ENCODE measurements around the gene ANAPC4.
"Not testable (repeated sequence)": the region's sequence is repeated elsewhere in the genome, so short reads cannot be mapped to it uniquely, and the experiment has no call there.

ANAPC4 gene

DNA sequence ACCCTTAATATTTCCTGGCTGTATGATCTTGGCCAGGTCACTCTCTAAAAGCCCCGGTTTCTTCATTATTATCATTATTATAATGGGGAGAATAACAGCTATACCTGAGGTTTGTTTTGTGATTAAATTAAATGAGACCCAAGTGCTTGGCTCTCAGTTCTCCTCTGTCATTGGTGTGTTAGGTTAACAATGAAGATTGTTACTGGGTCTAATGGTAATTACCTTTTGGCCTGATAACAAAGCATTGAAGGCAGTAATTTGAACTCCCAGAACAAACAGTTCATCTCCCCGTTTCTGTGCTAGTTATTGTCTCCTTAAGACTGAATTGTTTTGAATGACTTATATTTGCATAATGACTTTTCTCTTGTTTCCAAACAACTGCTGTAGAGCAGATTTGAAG is 6.8 kb upstream of the ANAPC4 start:
- Mint-ChIP-seq H3K27ac (no peak overlapping the region), H3K4me3 (no peak overlapping the region), H3K27me3 (ENCODE audit: low read depth, poor library complexity) (peaks cover 3% of the 10 kb centered on the region), H3K36me3 (ENCODE audit: low read depth) (peaks cover 16% of the 10 kb centered on the region), H3K9me3 (no peaks in the 10 kb centered on the region), H3K4me1 (peaks cover 6% of the 10 kb centered on the region)
- TF ChIP-seq, protein P1, sequence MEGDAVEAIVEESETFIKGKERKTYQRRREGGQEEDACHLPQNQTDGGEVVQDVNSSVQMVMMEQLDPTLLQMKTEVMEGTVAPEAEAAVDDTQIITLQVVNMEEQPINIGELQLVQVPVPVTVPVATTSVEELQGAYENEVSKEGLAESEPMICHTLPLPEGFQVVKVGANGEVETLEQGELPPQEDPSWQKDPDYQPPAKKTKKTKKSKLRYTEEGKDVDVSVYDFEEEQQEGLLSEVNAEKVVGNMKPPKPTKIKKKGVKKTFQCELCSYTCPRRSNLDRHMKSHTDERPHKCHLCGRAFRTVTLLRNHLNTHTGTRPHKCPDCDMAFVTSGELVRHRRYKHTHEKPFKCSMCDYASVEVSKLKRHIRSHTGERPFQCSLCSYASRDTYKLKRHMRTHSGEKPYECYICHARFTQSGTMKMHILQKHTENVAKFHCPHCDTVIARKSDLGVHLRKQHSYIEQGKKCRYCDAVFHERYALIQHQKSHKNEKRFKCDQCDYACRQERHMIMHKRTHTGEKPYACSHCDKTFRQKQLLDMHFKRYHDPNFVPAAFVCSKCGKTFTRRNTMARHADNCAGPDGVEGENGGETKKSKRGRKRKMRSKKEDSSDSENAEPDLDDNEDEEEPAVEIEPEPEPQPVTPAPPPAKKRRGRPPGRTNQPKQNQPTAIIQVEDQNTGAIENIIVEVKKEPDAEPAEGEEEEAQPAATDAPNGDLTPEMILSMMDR (IDR thresholded peaks at IDR 0.05) = no peak
- DNase-seq = no peak

DNA sequence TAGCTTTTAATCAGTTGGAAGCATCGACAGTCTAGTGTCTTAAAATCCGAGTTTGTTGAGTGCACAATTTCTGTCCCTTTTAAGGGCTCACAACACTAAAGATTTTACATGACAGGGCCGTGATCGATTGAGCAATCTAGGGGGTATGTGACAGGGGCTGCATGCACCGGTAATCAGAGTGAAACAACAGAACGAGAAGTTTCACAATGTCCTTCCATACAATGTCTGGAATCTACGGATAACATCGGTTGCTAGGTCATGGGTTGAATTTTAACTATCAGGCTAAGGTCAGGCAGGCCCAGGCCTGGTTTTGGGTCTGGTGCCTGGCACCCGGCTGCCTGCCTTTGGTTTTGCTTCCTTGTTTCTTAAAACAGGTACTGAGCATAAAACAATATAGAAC is 4.5 kb upstream of the ANAPC4 start:
- not testable (repeated sequence) for H3K4me3 Mint-ChIP-seq; H3K4me1 Mint-ChIP-seq; H3K9me3 Mint-ChIP-seq; DNase-seq; H3K27me3 Mint-ChIP-seq (ENCODE audit: low read depth, poor library complexity); H3K27ac Mint-ChIP-seq
- peaks cover 15% of the 10 kb centered on the region for H3K36me3 Mint-ChIP-seq (ENCODE audit: low read depth)

DNA sequence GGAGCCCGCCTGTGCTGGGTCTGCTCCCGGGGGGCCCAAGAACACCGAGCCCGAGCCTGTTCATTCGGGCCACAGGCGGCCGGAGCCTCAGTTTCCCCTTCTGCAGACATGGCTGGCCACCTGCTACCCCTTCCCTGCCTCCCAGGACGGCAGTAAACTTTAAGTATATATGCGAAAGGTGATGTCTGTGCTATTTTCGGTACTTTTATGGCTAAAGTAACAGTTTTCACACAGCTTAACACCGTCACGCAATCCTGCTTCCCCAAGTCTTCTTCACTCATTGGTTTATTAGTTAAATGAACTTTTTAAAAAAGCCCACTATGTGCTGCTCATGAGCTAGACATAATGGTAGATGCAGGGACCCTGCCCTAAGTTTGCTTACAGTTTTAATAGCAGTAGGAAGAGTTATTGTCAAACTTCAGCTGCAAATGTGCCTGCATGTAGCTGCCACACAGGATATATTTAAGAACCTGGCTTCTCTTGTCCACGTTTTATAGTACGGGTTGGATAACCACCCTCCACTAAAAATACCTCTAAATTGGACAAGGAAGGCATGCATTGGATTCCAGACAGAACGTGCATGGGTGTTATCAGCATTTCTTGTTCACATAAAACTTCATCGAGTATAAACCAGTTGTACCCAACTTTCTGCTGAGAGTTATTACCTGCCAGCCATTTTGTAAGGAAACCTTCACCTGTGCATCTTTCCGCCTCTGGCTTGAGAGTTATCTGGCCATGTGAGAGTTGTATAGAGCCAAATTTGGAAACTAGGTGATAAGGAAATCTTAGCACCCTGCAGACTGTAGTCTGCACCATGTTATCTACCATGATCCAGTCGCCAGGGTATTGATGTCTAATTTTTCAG is 741 bp downstream of the ANAPC4 start:
- H3K4me1 Mint-ChIP-seq = peaks cover 14% of the 10 kb centered on the region
- DNase-seq = no peak
- no peaks in the 10 kb centered on the region for H3K9me3 Mint-ChIP-seq
- H3K4me3 Mint-ChIP-seq = no peak overlapping the region
- H3K27me3 Mint-ChIP-seq (ENCODE audit: low read depth, poor library complexity) = peaks cover 3% of the 10 kb centered on the region
- H3K27ac Mint-ChIP-seq = peak overlapping the region; percentile 36
- H3K36me3 Mint-ChIP-seq (ENCODE audit: low read depth) = peaks cover 22% of the 10 kb centered on the region
- TF ChIP-seq, protein P1 (IDR thresholded peaks at IDR 0.05) = no peak

DNA sequence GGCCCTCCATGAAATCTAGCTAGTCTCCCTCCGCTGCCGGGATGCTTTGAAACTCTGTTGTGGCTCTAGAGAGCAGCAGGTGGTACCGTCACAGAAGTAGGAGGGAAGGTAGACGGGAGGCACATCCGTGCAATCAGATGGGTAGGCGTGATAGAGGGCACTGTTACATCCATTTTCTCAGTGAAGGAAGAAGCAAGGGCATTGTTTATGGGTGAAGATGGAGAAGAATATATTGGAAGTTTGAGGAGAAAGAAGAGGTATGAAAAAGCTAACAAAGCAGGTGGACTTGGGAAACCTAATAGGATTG is 1.3 kb downstream of the ANAPC4 start:
- DNase-seq = no peak
- Mint-ChIP-seq H3K4me1 (peaks cover 19% of the 10 kb centered on the region), H3K36me3 (ENCODE audit: low read depth) (peaks cover 28% of the 10 kb centered on the region), H3K27ac (no peak overlapping the region), H3K4me3 (no peak overlapping the region), H3K27me3 (ENCODE audit: low read depth, poor library complexity) (peaks cover 3% of the 10 kb centered on the region), H3K9me3 (no peaks in the 10 kb centered on the region)
- TF ChIP-seq, protein P1 (IDR thresholded peaks at IDR 0.05) = no peak

DNA sequence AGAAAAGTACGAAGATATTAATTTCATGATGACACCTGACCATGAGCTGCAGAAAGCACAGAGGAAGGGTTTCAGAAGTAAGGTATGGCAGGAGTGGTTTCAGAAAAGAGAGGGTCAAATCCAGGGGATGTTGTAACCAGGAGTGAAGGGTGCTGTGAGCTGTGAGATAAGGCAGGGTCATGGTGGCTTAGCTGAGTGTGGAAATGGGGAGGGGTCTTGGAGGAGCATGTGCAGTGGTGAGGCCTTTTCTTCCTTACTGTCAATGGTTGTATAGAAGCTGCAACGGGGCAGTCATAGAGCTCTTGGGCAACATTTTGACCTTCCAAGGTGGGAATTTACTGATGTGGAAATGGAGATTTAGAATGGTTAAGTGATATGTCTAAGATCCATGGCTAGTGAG is 2.5 kb downstream of the ANAPC4 start:
- TF ChIP-seq, protein P1 (IDR thresholded peaks at IDR 0.05) = no peak
- H3K4me3 Mint-ChIP-seq = no peak overlapping the region

DNA sequence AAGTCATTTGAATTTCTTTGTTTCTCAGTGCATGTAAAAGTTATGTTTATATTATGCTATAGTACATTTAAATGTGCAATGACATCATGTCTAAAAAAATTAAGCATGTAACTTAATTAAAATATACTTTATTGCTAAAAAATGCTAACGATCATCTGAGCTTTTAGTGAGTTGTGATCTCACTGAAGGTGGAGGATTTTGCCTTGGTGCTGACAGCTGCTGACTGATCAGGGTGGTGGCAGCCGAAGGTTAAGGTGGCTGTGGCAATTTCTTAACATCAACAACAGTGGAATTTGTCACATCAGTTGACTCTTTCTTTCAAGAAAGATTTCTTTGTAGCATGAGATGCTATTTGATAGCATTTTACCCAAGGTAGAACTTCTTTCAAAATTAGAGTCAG is 6.6 kb downstream of the ANAPC4 start:
- Mint-ChIP-seq H3K27ac (no peak overlapping the region), H3K4me3 (no peak overlapping the region), H3K36me3 (ENCODE audit: low read depth) (peaks cover 66% of the 10 kb centered on the region), H3K9me3 (no peaks in the 10 kb centered on the region), H3K27me3 (ENCODE audit: low read depth, poor library complexity) (no peaks in the 10 kb centered on the region), H3K4me1 (peaks cover 20% of the 10 kb centered on the region)
- TF ChIP-seq, protein P1 (IDR thresholded peaks at IDR 0.05) = no peak
- DNase-seq = no peak

More for the DNA sequence above, 2.5 kb downstream of the ANAPC4 start:
- Mint-ChIP-seq H3K27ac (no peak overlapping the region), H3K27me3 (ENCODE audit: low read depth, poor library complexity) (peaks cover 2% of the 10 kb centered on the region), H3K36me3 (ENCODE audit: low read depth) (peaks cover 40% of the 10 kb centered on the region), H3K4me1 (peaks cover 24% of the 10 kb centered on the region), H3K9me3 (no peaks in the 10 kb centered on the region)
- DNase-seq = no peak
